Activated CD4-positive, alpha-beta T cell treated with anti-CD3 and anti-CD28 coated beads, Interleukin-2, Interleukin-4, amounts not matched to agents 100 ng/mL and 50 ng/mL, durations not matched to agents 16 hours and 8 hours (primary cell): ENCODE results near the gene PHB1.
"Not testable (repeated sequence)": the region's sequence is repeated elsewhere in the genome, so short reads cannot be mapped to it uniquely, and the experiment has no call there.

Experiments used
- DNase-seq: peaks from one replicate; pipeline ENCODE4 v3.0.0-alpha.2; 2020; ENCODE audit warnings: low spot score

PHB1 gene

DNA sequence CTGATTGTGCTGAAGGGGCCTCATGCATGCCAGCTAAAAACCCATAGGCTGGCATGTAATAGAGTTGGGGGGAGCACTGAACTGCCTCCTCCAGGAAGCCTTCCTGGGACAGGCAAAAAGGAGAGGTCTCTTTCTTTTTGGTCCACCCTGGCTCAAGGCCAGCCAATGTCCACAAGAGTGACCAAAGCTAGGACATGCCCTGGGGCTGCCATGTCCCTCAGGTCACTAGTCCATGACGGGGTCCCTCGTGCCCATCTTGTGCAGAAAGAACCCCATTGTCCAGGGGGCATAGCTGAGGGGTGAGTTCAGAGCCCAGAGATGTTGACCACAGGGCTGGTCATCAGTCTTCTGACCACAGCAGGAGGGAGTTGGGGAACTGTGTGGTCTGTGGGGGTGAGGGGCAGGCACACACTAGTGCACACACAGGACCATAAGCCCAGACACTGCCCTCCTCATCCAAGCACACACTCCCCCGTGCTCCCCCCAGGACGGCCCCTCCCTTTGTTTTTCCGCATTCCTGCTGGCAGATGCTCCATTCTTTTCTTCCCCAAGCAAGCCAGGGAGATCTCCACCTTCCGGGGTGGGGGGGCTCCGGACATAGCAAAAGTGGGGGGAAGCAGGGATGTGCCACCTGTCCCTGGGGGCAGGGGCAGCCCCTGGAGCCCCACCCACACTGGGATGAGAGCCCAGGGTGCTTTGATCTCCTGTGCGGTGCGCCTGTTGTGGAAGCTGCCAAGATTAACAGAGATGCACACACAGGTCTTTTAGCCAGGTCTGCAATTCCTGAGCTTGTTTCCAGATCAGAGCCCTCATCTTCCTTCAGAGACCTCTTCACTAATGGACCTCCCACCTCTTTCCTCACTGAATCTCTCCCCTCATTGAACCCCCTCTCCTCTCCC lies 25.2 kb upstream of the PHB1 start:
- no peak for DNase-seq

- no peak for DNase-seq
These were observed 24.6 kb upstream of the PHB1 start for GRCh38 chr17:49439305-49439672.

GRCh38 chr17:49438436-49439278 lies 24.0 kb upstream of the PHB1 start:
- no peak for DNase-seq

GRCh38 chr17:49437696-49438435 lies 23.2 kb upstream of the PHB1 start:
- DNase-seq: no peak

DNA sequence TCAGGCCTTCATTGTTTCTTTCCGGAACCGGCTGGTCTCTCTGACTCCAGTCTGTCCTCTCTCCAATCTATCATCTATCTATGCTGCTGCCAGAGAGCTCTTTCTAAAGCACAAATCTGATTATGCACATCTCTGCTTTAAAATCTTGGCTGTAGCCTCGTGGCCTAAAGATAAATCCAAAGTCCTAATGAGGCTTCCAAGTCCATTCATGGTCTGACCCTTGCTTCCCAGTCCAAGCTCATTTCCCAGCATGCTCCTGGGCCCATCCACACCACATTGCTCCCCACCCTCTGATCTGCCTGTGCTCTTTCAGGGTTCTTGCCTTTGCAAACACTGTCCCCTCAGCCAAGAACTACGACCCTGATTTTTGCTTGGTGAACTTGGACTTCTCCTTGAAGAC lies 21.5 kb upstream of the PHB1 start:
- no peak for DNase-seq

- no peak for DNase-seq
These were observed 21.0 kb upstream of the PHB1 start for GRCh38 chr17:49435671-49436029.

GRCh38 chr17:49434821-49435670 lies 20.4 kb upstream of the PHB1 start:
- DNase-seq: peak; percentile 50

- no peak for DNase-seq
These were observed 18.5 kb upstream of the PHB1 start for GRCh38 chr17:49433000-49433694.

DNA sequence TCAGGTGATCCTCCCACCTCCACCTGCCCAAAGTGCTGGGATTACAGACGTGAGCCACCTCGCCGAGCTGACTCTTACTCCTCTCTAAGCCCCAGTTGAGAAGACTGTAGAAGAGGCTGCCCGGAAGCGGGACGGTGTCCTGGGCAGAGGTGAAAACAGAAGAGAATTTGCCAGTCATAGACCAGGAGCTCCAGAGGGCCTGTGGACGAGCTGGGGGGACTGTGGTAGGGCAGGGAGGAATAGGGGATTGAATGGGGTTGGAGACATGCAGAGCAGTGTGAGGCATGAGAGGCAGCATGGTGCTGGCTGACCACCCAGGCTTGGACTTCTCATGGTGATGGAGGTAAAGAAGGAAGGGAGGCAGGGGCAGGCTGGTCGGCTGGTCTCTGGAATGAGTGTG lies 17.1 kb upstream of the PHB1 start:
- no peak for DNase-seq

GRCh38 chr17:49425004-49425286 lies 10.3 kb upstream of the PHB1 start:
- DNase-seq: no peak

- DNase-seq: not testable (repeated sequence)
These were observed 9.8 kb upstream of the PHB1 start for GRCh38 chr17:49424276-49425003.

- DNase-seq: no peak
These were observed 8.0 kb upstream of the PHB1 start for GRCh38 chr17:49422714-49423113.

DNA sequence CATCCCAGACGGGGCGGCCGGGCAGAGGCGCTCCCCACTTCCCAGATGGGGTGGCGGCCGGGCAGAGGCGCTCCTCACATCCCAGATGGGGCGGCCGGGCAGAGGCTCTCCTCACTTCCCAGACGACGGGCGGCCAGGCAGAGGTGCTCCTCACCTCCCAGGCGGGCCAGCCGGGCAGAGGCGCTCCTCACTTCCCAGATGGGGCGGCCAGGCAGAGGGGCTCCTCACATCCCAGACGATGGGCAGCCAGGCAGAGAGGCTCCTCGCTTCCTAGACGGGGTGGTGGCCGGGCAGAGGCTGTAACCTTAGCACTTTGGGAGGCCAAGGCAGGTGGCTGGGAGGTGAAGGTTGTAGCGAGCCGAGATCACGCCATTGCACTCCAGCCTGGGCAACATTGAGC lies 5.1 kb upstream of the PHB1 start:
- DNase-seq: not testable (repeated sequence)

GRCh38 chr17:49418754-49419740 lies 4.4 kb upstream of the PHB1 start:
- not testable (repeated sequence) for DNase-seq

- no peak for DNase-seq
These were observed 436 bp downstream of the PHB1 start for GRCh38 chr17:49414271-49414621.

DNA sequence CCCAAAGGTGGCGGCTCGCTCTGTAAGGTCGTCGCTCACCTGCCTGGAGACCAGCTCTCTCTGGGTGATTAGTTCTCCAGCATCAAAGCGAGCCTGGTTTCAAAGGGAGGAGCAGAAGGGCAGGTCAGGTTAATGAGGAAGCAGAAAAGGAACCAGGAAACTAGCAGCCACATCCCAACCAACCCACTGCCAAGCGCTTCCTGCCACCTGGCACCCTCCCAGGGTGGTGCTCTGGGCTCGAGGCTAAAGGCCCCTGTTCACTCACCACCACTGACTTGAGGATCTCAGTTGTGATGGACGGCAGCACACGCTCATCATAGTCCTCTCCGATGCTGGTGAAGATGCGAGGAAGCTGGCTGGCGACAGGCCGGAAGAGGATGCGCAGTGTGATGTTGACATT lies 5.6 kb downstream of the PHB1 start:
- no peak for DNase-seq

DNA sequence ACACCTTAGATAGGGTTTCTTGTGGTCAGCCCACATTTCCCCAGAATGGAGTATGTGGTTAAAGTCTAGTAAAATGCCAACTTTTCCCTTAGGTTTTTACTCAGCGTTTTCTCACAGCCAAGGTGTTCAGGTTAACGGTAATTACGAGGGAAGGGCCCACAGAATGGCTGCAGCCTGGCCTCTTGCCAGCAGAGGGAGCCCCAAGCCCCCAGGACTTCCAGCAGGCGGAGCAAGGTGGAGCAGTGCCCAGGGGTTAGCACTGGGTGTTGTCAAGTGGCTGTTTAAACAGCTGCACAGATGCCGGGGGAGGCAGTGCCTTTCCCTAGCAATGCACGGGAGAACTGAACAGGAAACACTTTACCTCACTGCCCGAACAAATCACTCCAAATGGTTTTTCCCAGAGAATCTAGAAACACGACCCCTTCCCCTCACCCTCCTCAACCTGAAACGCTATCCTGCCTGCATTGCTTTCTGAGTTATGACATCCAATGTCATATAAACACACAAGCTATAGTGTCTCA lies 6.6 kb downstream of the PHB1 start:
- peak; percentile 86 for DNase-seq

DNA sequence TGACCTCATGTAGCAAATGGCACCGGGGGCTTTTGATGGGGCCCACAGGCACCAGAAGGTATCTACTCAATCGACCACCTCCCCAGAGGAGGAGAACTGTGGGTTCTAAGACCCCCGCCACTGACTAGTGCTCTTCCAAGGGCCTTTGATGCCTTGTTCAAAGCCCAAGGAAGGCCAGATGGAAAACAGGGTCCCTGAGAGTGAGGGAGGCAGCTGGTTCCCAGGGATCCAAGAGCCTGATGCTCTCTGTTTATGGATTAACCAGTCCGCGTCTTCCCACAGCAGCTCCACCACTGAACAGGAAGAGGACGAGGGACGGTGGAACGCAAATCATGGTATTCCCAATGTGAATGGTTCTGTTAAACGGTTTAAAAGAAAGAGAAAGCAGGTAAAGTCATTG lies 7.6 kb downstream of the PHB1 start:
- DNase-seq: no peak

- DNase-seq: no peak
These were observed 8.1 kb downstream of the PHB1 start for GRCh38 chr17:49406421-49407061.
